GM12878 (cell line): ENCODE results near the gene EFHC1. TPM values are rescaled to one million over a fixed set of nuclear protein-coding genes. Genes with fewer than 3 reads are reported as not detected.

ENCODE experiments used
- ATAC-seq: fragments of 200-7000 bp; cut with Tn5 transposase; 3 replicates; pipeline ENCODE4 v1.9.1; 2020; ENCODE audit warnings: mild to moderate bottlenecking, moderate library complexity
- BruUV-seq: library from RNA; stranded (reverse); fragments of 400-500 nt; replicated peaks from 2 replicates; lab custom pipeline; 2021; lab: Mats Ljungman, UMichigan
- CTCF ChIA-PET: fragments of 300-600 bp; sonication (Branson Sonifier 250); formaldehyde crosslinking; extraction: SDS; loops from one replicate; lab custom pipeline; 2021; ENCODE audit warnings: inconsistent platforms; lab: Yijun Ruan, JAX
- POLR2A ChIA-PET: fragments of 350-600 bp; formaldehyde crosslinking; extraction: SDS; loops from one replicate; lab custom pipeline; 2021; ENCODE audit warnings: inconsistent platforms; lab: Charles Lee
- RAD21 ChIA-PET: fragments of 300-600 bp; sonication (Branson Sonifier 250); formaldehyde crosslinking; loops from one replicate; lab custom pipeline; 2023; ENCODE audit warnings: antibody characterized with exemption; ENCODE audit not compliant: unreplicated experiment; lab: Charles Lee
- SMC1A ChIA-PET: fragments of 300-600 bp; sonication (Branson Sonifier 250); formaldehyde crosslinking; loops from one replicate; lab custom pipeline; 2023; ENCODE audit not compliant: unreplicated experiment, uncharacterized antibody; lab: Charles Lee
- DNase-seq: peaks from one replicate; pipeline ENCODE4 v3.0.0-alpha.2; 2011; ENCODE audit warnings: low read depth, low spot score
- FAIRE-seq: peaks from 3 replicates; lab custom pipeline; 2011; peaks lifted over from hg19 to GRCh38; lab: Jason Lieb, UNC
- H2AFZ ChIP-seq: 2 replicates; pipeline ENCODE4 v1.6.0; 2011; ENCODE audit warnings: low read depth, low read length, control low read depth; ENCODE audit not compliant: control insufficient read depth
- H3K27ac ChIP-seq: 2 replicates; pipeline ENCODE4 v1.5.1; 2011; ENCODE audit warnings: control low read depth; ENCODE audit not compliant: control insufficient read depth, insufficient read depth
- H3K27me3 ChIP-seq, 2 experiments: replicated peaks in 1 of 2; 2 replicates each; pipeline versions ENCODE4 v1.6.0 to v1.6.1; 2011; ENCODE audit warnings: low read length in 1 of 2; ENCODE audit not compliant: control insufficient read depth in 2 of 2, insufficient read depth in 2 of 2
- H3K36me3 ChIP-seq, 2 experiments: 2 replicates each; pipeline ENCODE4 v1.5.1; 2011; ENCODE audit warnings: low read length in 1 of 2; ENCODE audit not compliant: control insufficient read depth in 2 of 2, insufficient read depth in 2 of 2
- H3K4me1 ChIP-seq: 2 replicates; pipeline ENCODE4 v1.6.1; 2011; ENCODE audit warnings: mild to moderate bottlenecking, low read length, moderate library complexity, mixed read lengths; ENCODE audit not compliant: control insufficient read depth, insufficient read depth
- H3K4me2 ChIP-seq: 2 replicates; pipeline ENCODE4 v1.6.0; 2011; ENCODE audit warnings: control low read depth; ENCODE audit not compliant: control insufficient read depth, insufficient read depth
- H3K4me3 ChIP-seq: fragments of 200-600 bp; sonication (generic); 2 replicates; pipeline ENCODE4 v1.5.1; 2016
- H3K79me2 ChIP-seq: 2 replicates; pipeline ENCODE4 v1.6.0; 2011; ENCODE audit warnings: low read length; ENCODE audit not compliant: control insufficient read depth, insufficient read depth
- H3K9ac ChIP-seq: 2 replicates; pipeline ENCODE4 v1.8.0; 2011; ENCODE audit warnings: low read length, control low read depth, mixed read lengths; ENCODE audit not compliant: control insufficient read depth, insufficient read depth
- H3K9me3 ChIP-seq: replicated peaks from 3 replicates; pipeline ENCODE4 v1.5.1; 2011; ENCODE audit warnings: mild to moderate bottlenecking, low read length; ENCODE audit not compliant: control insufficient read depth, insufficient read depth
- H4K20me1 ChIP-seq: 2 replicates; pipeline ENCODE4 v1.6.0; 2011; ENCODE audit not compliant: control insufficient read depth, insufficient read depth
- EGR1 ChIP-seq, 2 experiments: IDR thresholded peaks; 1 replicate in 1 of 2; 2 replicates in 1 of 2; pipeline ENCODE4 v1.6.1; 2011 to 2012; ENCODE audit warnings: low read depth in 2 of 2, low read length in 2 of 2, borderline replicate concordance in 1 of 2, mild to moderate bottlenecking in 1 of 2, moderate library complexity in 1 of 2
- ETV6 ChIP-seq, 2 experiments: fragments of 450-650 bp in 1 of 2; IDR thresholded peaks in 1 of 2; conservative IDR thresholded peaks in 1 of 2; 2 replicates each; pipeline ENCODE4 v1.6.1; 2014; ENCODE audit warnings: antibody characterized with exemption in 1 of 2, borderline replicate concordance in 1 of 2, low read depth in 1 of 2, mild to moderate bottlenecking in 1 of 2, moderate library complexity in 1 of 2
- EZH2 ChIP-seq: IDR thresholded peaks from 2 replicates; pipeline ENCODE4 v1.6.1; 2012; ENCODE audit warnings: low read depth, mild to moderate bottlenecking, control low read depth, inconsistent platforms, low read length, borderline replicate concordance; ENCODE audit not compliant: control insufficient read depth
- GATAD2B ChIP-seq: fragments of 450-650 bp; conservative IDR thresholded peaks from 2 replicates; pipeline ENCODE4 v1.6.1; 2017; ENCODE audit warnings: low read depth, mild to moderate bottlenecking, moderate library complexity
- IKZF1 ChIP-seq: fragments of 450-650 bp; conservative IDR thresholded peaks from 2 replicates; pipeline ENCODE4 v1.6.1; 2017; ENCODE audit warnings: antibody characterized with exemption, mild to moderate bottlenecking
- JUNB ChIP-seq: IDR thresholded peaks from 2 replicates; pipeline ENCODE4 v1.6.1; 2016; ENCODE audit warnings: antibody characterized with exemption, mild to moderate bottlenecking
- KAT2A ChIP-seq: conservative IDR thresholded peaks from 2 replicates; pipeline ENCODE4 v1.6.1; 2011; ENCODE audit warnings: low read depth, low read length; ENCODE audit not compliant: control insufficient read depth
- NFXL1 ChIP-seq: fragments of 450-650 bp; IDR thresholded peaks from 2 replicates; pipeline ENCODE4 v1.6.1; 2017; ENCODE audit warnings: antibody characterized with exemption, mild to moderate bottlenecking, borderline replicate concordance
- NR2C2 ChIP-seq: IDR thresholded peaks from 2 replicates; pipeline ENCODE4 v1.6.1; 2011; ENCODE audit warnings: borderline replicate concordance, low read depth; ENCODE audit not compliant: control insufficient read depth, insufficient read length
- NRF1 ChIP-seq: conservative IDR thresholded peaks from 2 replicates; pipeline ENCODE4 v1.6.1; 2011; ENCODE audit warnings: mild to moderate bottlenecking, low read depth, low read length, improper control_type of control experiment
- SUPT20H ChIP-seq: IDR thresholded peaks from 2 replicates; pipeline ENCODE4 v1.6.1; 2011; ENCODE audit warnings: low read depth, mild to moderate bottlenecking, low read length, moderate library complexity, borderline replicate concordance; ENCODE audit not compliant: control insufficient read depth
- TCF7 ChIP-seq: IDR thresholded peaks from 2 replicates; pipeline ENCODE4 v1.6.1; 2014; ENCODE audit warnings: antibody characterized with exemption, borderline replicate concordance
- YY1 ChIP-seq: IDR thresholded peaks from 2 replicates; pipeline ENCODE4 v1.6.1; 2011; ENCODE audit warnings: low read depth, mild to moderate bottlenecking, low read length
- ZNF207 ChIP-seq: fragments of 450-650 bp; IDR thresholded peaks from 2 replicates; pipeline ENCODE4 v1.6.1; 2014; ENCODE audit warnings: antibody characterized with exemption, mild to moderate bottlenecking, borderline replicate concordance
- WGBS: methylation state at CpG from one replicate; pipeline ENCODE4 v1.1.6; 2016; ENCODE audit warnings: low lambda C conversion rate; ENCODE audit not compliant: insufficient replicate concordance, insufficient coverage; ENCODE audit errors: missing lambda C conversion rate; 5-methylcytosine and 5-hydroxymethylcytosine counted together
- in situ Hi-C: fragments of 300-500 bp; cut with MboI; formaldehyde crosslinking; loops from 9 replicates; pipeline ENCODE4 v1.14.3; 2018; ENCODE audit warnings: mixed read lengths
- intact Hi-C: fragments of 100-400 bp; cut with micrococcal nuclease; formaldehyde crosslinking; loops from one replicate; pipeline ENCODE4 v1.14.2; 2022; ENCODE audit not compliant: unreplicated experiment
- polyA plus RNA-seq, 11 experiments: library from polyadenylated mRNA; depleted of rRNA in 4 of 11; unstranded in 6 of 11; stranded (reverse) in 5 of 11; fragments of >200 nt; fragmentation: Nextera tagmentation in 4 of 11; fragmentation: Illumina TruSeq in 1 of 11; extraction: Ambion mirVana in 4 of 11; extraction: Trizol in 1 of 11; gene quantifications; 1 replicate in 1 of 11; 2 replicates in 10 of 11; pipeline versions ENCODE4 v1.2.1 to v1.2.3, GENCODE V29; 2011 to 2016; ENCODE audit warnings: inconsistent platforms in 2 of 11, missing spikeins in 2 of 11, low read depth in 1 of 11
- total RNA-seq, 4 experiments: library from RNA; depleted of rRNA in 3 of 4; stranded (reverse); fragments of >200 nt in 3 of 4; fragmentation: Illumina TruSeq in 1 of 4; extraction: Trizol in 1 of 4; gene quantifications; 2 replicates each; pipeline versions ENCODE4 v1.2.1 to v1.2.3, GENCODE V29; 2013 to 2021
- TF ChIP-seq, protein P1 (sequence below): fragments of 450-650 bp; IDR thresholded peaks from 2 replicates; pipeline ENCODE4 v1.6.1; 2014; ENCODE audit warnings: mild to moderate bottlenecking
- TF ChIP-seq, protein P2 (sequence below): fragments of 450-650 bp; IDR thresholded peaks from 2 replicates; pipeline ENCODE4 v1.6.1; 2016; ENCODE audit warnings: mild to moderate bottlenecking
- TF ChIP-seq, protein P3 (sequence below): IDR thresholded peaks from 2 replicates; pipeline ENCODE4 v1.6.1; 2011; ENCODE audit warnings: low read depth, low read length, improper control_type of control experiment, borderline replicate concordance

The EFHC1 gene
- total and polyA plus RNA-seq, 10 of the 15 experiments (the other 5 are each of a cell fraction or from before 2014, with no cell fraction given): 5.5 to 14.5 (median 8.8) TPM

DNA sequence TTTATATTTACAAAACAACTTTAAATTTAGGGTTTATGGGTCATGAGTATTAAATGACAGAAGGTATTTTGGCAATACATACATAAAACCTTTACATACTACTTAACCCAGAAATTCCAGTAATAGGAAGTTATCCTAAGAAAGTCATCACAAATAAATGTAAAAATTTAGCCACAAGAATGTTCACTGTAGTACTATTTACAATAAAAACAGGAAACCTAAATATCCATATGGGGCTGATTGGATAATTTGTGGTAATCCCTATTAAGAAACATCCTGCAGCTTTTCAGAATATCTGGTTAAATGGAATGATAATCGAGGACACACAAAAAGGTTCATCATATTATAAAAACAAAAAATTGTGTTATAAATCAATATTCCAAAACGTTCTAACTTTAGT, 112.3 kb downstream of the EFHC1 start:
- H3K4me3 ChIP-seq: no peak overlapping the region
- no peak overlapping the region for H3K9ac ChIP-seq
- H3K4me1 ChIP-seq: peaks cover 44% of the 10 kb centered on the region
- WGBS: 70% methylated on average over 2 of the region's 2 CpGs
- H3K36me3 ChIP-seq: peaks cover 0 to 5% of the 10 kb centered on the region in 2 experiments; a peak in 1 of 4 replicates
- DNase-seq: no peak
- CTCF ChIA-PET: no interaction called here
- ATAC-seq: no peak
- no peak overlapping the region for H3K27ac ChIP-seq
- BruUV-seq: no TSS peak
- intact Hi-C loops: no loop called here
- H2AFZ ChIP-seq: no peak overlapping the region
- no peak overlapping the region for H3K4me2 ChIP-seq
- peaks cover 2% of the 10 kb centered on the region for H3K79me2 ChIP-seq
- RAD21 ChIA-PET: no interaction called here
- H4K20me1 ChIP-seq: no peaks in the 10 kb centered on the region; the same call in 1 of the 2 replicates
- H3K27me3 ChIP-seq: no peaks in the 10 kb centered on the region
- POLR2A ChIA-PET: no interaction called here
- in situ Hi-C loops: no loop called here
- SMC1A ChIA-PET: no interaction called here
- no peak for FAIRE-seq
- H3K9me3 ChIP-seq: no peaks in the 10 kb centered on the region
- TF ChIP-seq ZNF207: no peak
- TF ChIP-seq, protein P1, sequence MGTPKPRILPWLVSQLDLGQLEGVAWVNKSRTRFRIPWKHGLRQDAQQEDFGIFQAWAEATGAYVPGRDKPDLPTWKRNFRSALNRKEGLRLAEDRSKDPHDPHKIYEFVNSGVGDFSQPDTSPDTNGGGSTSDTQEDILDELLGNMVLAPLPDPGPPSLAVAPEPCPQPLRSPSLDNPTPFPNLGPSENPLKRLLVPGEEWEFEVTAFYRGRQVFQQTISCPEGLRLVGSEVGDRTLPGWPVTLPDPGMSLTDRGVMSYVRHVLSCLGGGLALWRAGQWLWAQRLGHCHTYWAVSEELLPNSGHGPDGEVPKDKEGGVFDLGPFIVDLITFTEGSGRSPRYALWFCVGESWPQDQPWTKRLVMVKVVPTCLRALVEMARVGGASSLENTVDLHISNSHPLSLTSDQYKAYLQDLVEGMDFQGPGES: no peak
- no peak for TF ChIP-seq JUNB
- no peak for TF ChIP-seq NR2C2
- no peak for TF ChIP-seq SUPT20H
- no peak for TF ChIP-seq KAT2A
- TF ChIP-seq GATAD2B: no peak
- TF ChIP-seq YY1: no peak
- TF ChIP-seq EZH2: no peak
- no peak for TF ChIP-seq TCF7
- TF ChIP-seq, protein P2, sequence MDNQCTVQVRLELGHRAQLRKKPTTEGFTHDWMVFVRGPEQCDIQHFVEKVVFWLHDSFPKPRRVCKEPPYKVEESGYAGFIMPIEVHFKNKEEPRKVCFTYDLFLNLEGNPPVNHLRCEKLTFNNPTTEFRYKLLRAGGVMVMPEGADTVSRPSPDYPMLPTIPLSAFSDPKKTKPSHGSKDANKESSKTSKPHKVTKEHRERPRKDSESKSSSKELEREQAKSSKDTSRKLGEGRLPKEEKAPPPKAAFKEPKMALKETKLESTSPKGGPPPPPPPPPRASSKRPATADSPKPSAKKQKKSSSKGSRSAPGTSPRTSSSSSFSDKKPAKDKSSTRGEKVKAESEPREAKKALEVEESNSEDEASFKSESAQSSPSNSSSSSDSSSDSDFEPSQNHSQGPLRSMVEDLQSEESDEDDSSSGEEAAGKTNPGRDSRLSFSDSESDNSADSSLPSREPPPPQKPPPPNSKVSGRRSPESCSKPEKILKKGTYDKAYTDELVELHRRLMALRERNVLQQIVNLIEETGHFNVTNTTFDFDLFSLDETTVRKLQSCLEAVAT: no peak
- TF ChIP-seq EGR1 (IDR thresholded peaks at IDR 0.05; ENCODE audit: borderline replicate concordance in 1 of 2, low read depth in 2 of 2, low read length in 2 of 2): no peak
- TF ChIP-seq IKZF1: no peak
- no peak for TF ChIP-seq NFXL1
- TF ChIP-seq ETV6 (conservative IDR thresholded peaks at IDR 0.05 in 1 of 2, IDR thresholded peaks at IDR 0.05 in 1 of 2; ENCODE audit: borderline replicate concordance in 1 of 2, low read depth in 1 of 2): no peak
- TF ChIP-seq, protein P3, sequence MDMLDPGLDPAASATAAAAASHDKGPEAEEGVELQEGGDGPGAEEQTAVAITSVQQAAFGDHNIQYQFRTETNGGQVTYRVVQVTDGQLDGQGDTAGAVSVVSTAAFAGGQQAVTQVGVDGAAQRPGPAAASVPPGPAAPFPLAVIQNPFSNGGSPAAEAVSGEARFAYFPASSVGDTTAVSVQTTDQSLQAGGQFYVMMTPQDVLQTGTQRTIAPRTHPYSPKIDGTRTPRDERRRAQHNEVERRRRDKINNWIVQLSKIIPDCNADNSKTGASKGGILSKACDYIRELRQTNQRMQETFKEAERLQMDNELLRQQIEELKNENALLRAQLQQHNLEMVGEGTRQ: no peak
- TF ChIP-seq NRF1: no peak
